WERI-Rb-1 (cell line): ENCODE data around the gene NUDT1.

ENCODE experiments used
- DNase-seq: peaks from one replicate; pipeline ENCODE4 v3.0.0-alpha.2; 2020
- H3K27ac ChIP-seq: fragments of 250-450 bp; sonication (Bioruptor Pico); 2 replicates; pipeline ENCODE4 v1.5.1; 2020; ENCODE audit warnings: mild to moderate bottlenecking, moderate library complexity
- H3K27me3 ChIP-seq: fragments of 250-450 bp; sonication (Bioruptor Pico); 2 replicates; pipeline ENCODE4 v1.5.1; 2021; ENCODE audit warnings: mild to moderate bottlenecking, low read depth, moderate library complexity; ENCODE audit not compliant: insufficient read depth, severe bottlenecking
- H3K36me3 ChIP-seq: fragments of 250-450 bp; sonication (Bioruptor Pico); 2 replicates; pipeline ENCODE4 v1.5.1; 2020; ENCODE audit warnings: mild to moderate bottlenecking, moderate library complexity
- H3K4me3 ChIP-seq: 2 replicates; pipeline ENCODE4 v1.5.1; 2011; ENCODE audit warnings: low read depth, mild to moderate bottlenecking, control low read depth, low read length
- H3K9me3 ChIP-seq: fragments of 250-450 bp; sonication (Bioruptor Pico); 2 replicates; pipeline ENCODE4 v1.5.1; 2021; ENCODE audit warnings: mild to moderate bottlenecking, moderate library complexity; ENCODE audit not compliant: severe bottlenecking
- CTCF ChIP-seq: IDR thresholded peaks from 2 replicates; pipeline ENCODE4 v1.5.1; 2011; ENCODE audit warnings: low read depth, mild to moderate bottlenecking, control low read depth, inconsistent platforms, low read length

NUDT1 gene

GRCh38 chr7:2271273-2272026, 29.4 kb downstream of the NUDT1 start:
- Histone ChIP-seq H3K27ac (peak overlapping the region; percentile 73), H3K4me3 (peak overlapping the region; percentile 18), H3K9me3 (no peaks in the 10 kb centered on the region), H3K36me3 (peaks cover 12% of the 10 kb centered on the region), H3K27me3 (no peaks in the 10 kb centered on the region)
- DNase-seq: peak; percentile 67
- TF ChIP-seq CTCF: no peak

GRCh38 chr7:2272031-2272430, 30.0 kb downstream of the NUDT1 start:
- H3K36me3 ChIP-seq: peaks cover 12% of the 10 kb centered on the region
- TF ChIP-seq CTCF: no peak
- no peaks in the 10 kb centered on the region for H3K27me3 ChIP-seq
- H3K4me3 ChIP-seq: peak overlapping the region; percentile 18
- no peaks in the 10 kb centered on the region for H3K9me3 ChIP-seq
- DNase-seq: peak; percentile 32
- peak overlapping the region; percentile 73 for H3K27ac ChIP-seq

- no peak for DNase-seq
- TF ChIP-seq CTCF: no peak
- no peak overlapping the region for H3K4me3 ChIP-seq
Observed at GRCh38 chr7:2273866-2274265, 31.8 kb downstream of the NUDT1 start.

GRCh38 chr7:2274666-2275065, 32.6 kb downstream of the NUDT1 start:
- no peak for TF ChIP-seq CTCF
- H3K36me3 ChIP-seq: peaks cover 12% of the 10 kb centered on the region
- no peak overlapping the region for H3K4me3 ChIP-seq
- no peaks in the 10 kb centered on the region for H3K9me3 ChIP-seq
- DNase-seq: no peak
- no peaks in the 10 kb centered on the region for H3K27me3 ChIP-seq
- no peak overlapping the region for H3K27ac ChIP-seq

More at GRCh38 chr7:2273866-2274265, 31.8 kb downstream of the NUDT1 start:
- no peaks in the 10 kb centered on the region for H3K9me3 ChIP-seq
- H3K27ac ChIP-seq: no peak overlapping the region
- no peaks in the 10 kb centered on the region for H3K27me3 ChIP-seq
- peaks cover 12% of the 10 kb centered on the region for H3K36me3 ChIP-seq

- no peaks in the 10 kb centered on the region for H3K9me3 ChIP-seq
- H3K27ac ChIP-seq: no peak overlapping the region
- no peak overlapping the region for H3K4me3 ChIP-seq
- no peaks in the 10 kb centered on the region for H3K27me3 ChIP-seq
- DNase-seq: no peak
- peaks cover 12% of the 10 kb centered on the region for H3K36me3 ChIP-seq
- TF ChIP-seq CTCF: no peak
Observed at GRCh38 chr7:2275101-2275500, 33.1 kb downstream of the NUDT1 start.

- Histone ChIP-seq H3K27ac (no peak overlapping the region), H3K9me3 (no peaks in the 10 kb centered on the region), H3K27me3 (no peaks in the 10 kb centered on the region), H3K36me3 (peaks cover 12% of the 10 kb centered on the region), H3K4me3 (no peak overlapping the region)
- no peak for DNase-seq
- no peak for TF ChIP-seq CTCF
Observed at GRCh38 chr7:2276107-2276506, 34.1 kb downstream of the NUDT1 start.
